Neural cell (in vitro differentiated cells): ENCODE data around the gene RPLP1. TPM values are rescaled to one million over a fixed set of nuclear protein-coding genes. Genes with fewer than 3 reads are reported as not detected.

Experiments
- H2AFZ ChIP-seq: fragments of 200-600, 300-800 bp; sonication (generic), shearing (Covaris generic); 2 replicates; pipeline ENCODE4 v1.6.0; 2014; ENCODE audit warnings: low read depth, mild to moderate bottlenecking, antibody characterized with exemption, low read length, moderate library complexity
- H3F3A ChIP-seq: fragments of 200-600 bp; shearing (Covaris generic); 2 replicates; pipeline ENCODE4 v1.6.1; 2016; ENCODE audit warnings: mild to moderate bottlenecking, moderate library complexity, mixed read lengths, antibody characterized with exemption, low read length; ENCODE audit not compliant: insufficient read depth, poor library complexity, severe bottlenecking
- H3K27ac ChIP-seq: fragments of 200-600, 300-800 bp; sonication (generic), shearing (Covaris generic); 2 replicates; pipeline ENCODE4 v1.5.1; 2014; ENCODE audit warnings: mild to moderate bottlenecking, low read length, moderate library complexity
- H3K27me3 ChIP-seq: fragments of 300-800, 200-600 bp; sonication (generic), shearing (Covaris generic); 2 replicates; pipeline ENCODE4 v1.6.0; 2014; ENCODE audit warnings: mild to moderate bottlenecking, low read depth, low read length, moderate library complexity; ENCODE audit not compliant: insufficient read depth
- H3K36me3 ChIP-seq: fragments of 300-800, 200-600 bp; sonication (generic), shearing (Covaris generic); 2 replicates; pipeline ENCODE4 v1.5.1; 2014; ENCODE audit warnings: mild to moderate bottlenecking, antibody characterized with exemption, low read length, moderate library complexity; ENCODE audit not compliant: insufficient read depth
- H3K4me2 ChIP-seq: fragments of 300-800, 200-600 bp; sonication (generic), shearing (Covaris generic); 2 replicates; pipeline ENCODE4 v1.6.0; 2014; ENCODE audit warnings: mild to moderate bottlenecking, low read length
- H3K4me3 ChIP-seq: fragments of 300-800, 200-600 bp; sonication (generic), shearing (Covaris generic); 2 replicates; pipeline ENCODE4 v1.5.1; 2014; ENCODE audit warnings: mild to moderate bottlenecking, low read length, moderate library complexity
- H3K79me2 ChIP-seq: fragments of 200-600 bp; shearing (Covaris generic); replicated peaks from 2 replicates; pipeline ENCODE4 v1.6.0; 2014; ENCODE audit warnings: mild to moderate bottlenecking, low read length, moderate library complexity; ENCODE audit not compliant: insufficient read depth
- H3K9ac ChIP-seq: fragments of 300-800, 200-600 bp; sonication (generic), shearing (Covaris generic); 2 replicates; pipeline ENCODE4 v1.6.1; 2016; ENCODE audit warnings: mild to moderate bottlenecking, low read length, mixed read lengths
- H3K9me2 ChIP-seq: fragments of 200-600 bp; shearing (Covaris generic); 2 replicates; pipeline ENCODE4 v1.6.1; 2016; ENCODE audit warnings: mild to moderate bottlenecking, low read length, mixed read lengths; ENCODE audit not compliant: insufficient read depth
- H3K9me3 ChIP-seq: fragments of 200-600, 300-800 bp; sonication (generic), shearing (Covaris generic); 2 replicates; pipeline ENCODE4 v1.6.1; 2016; ENCODE audit warnings: mild to moderate bottlenecking, mixed run types, low read length, moderate library complexity, mixed read lengths
- H4K20me1 ChIP-seq: fragments of 200-600 bp; shearing (Covaris generic); 2 replicates; pipeline ENCODE4 v1.6.1; 2016; ENCODE audit warnings: mild to moderate bottlenecking, mixed run types; ENCODE audit not compliant: insufficient read depth
- EP300 ChIP-seq: fragments of 450-650 bp; conservative IDR thresholded peaks from 2 replicates; pipeline ENCODE4 v1.6.1; 2014; ENCODE audit warnings: antibody characterized with exemption, mild to moderate bottlenecking, moderate library complexity; ENCODE audit not compliant: poor library complexity, severe bottlenecking
- EZH2 ChIP-seq: fragments of 200-600, 300-800 bp; shearing (Covaris generic), sonication (generic); IDR thresholded peaks from 2 replicates; pipeline ENCODE4 v1.6.1; 2014; ENCODE audit warnings: antibody characterized with exemption, low read length, borderline replicate concordance, mild to moderate bottlenecking; ENCODE audit not compliant: insufficient read depth, poor library complexity, severe bottlenecking
- MXI1 ChIP-seq: fragments of 450-650 bp; conservative IDR thresholded peaks from 2 replicates; pipeline ENCODE4 v1.6.1; 2014; ENCODE audit warnings: antibody characterized with exemption, mild to moderate bottlenecking; ENCODE audit not compliant: poor library complexity, severe bottlenecking
- POLR2AphosphoS5 ChIP-seq: IDR thresholded peaks from 2 replicates; pipeline ENCODE4 v1.6.1; 2012
- RAD21 ChIP-seq: fragments of 450-650 bp; conservative IDR thresholded peaks from 2 replicates; pipeline ENCODE4 v1.6.1; 2014; ENCODE audit warnings: antibody characterized with exemption, mild to moderate bottlenecking, moderate library complexity
- SMC3 ChIP-seq: fragments of 450-650 bp; conservative IDR thresholded peaks from 2 replicates; pipeline ENCODE4 v1.6.1; 2014; ENCODE audit warnings: antibody characterized with exemption, mild to moderate bottlenecking, moderate library complexity; ENCODE audit not compliant: poor library complexity
- TAF1 ChIP-seq: IDR thresholded peaks from 2 replicates; pipeline ENCODE4 v1.6.1; 2012; ENCODE audit warnings: low read depth
- polyA plus RNA-seq: library from polyadenylated mRNA; depleted of rRNA; stranded (reverse); fragments of >200 nt; gene quantifications from 2 replicates; pipeline ENCODE4 v1.2.3, GENCODE V29; 2014
- TF ChIP-seq, protein P1 (sequence below): fragments of 450-650 bp; IDR thresholded peaks from 2 replicates; pipeline ENCODE4 v1.5.1; 2014; ENCODE audit warnings: antibody characterized with exemption, mild to moderate bottlenecking, moderate library complexity; ENCODE audit not compliant: poor library complexity, severe bottlenecking
- TF ChIP-seq, protein P2 (sequence below): IDR thresholded peaks from 2 replicates; pipeline ENCODE4 v1.6.1; 2012; ENCODE audit warnings: borderline replicate concordance

Gene RPLP1
- polyA plus RNA-seq, 1 donor from 2014 or later, result 37.5 TPM

DNA sequence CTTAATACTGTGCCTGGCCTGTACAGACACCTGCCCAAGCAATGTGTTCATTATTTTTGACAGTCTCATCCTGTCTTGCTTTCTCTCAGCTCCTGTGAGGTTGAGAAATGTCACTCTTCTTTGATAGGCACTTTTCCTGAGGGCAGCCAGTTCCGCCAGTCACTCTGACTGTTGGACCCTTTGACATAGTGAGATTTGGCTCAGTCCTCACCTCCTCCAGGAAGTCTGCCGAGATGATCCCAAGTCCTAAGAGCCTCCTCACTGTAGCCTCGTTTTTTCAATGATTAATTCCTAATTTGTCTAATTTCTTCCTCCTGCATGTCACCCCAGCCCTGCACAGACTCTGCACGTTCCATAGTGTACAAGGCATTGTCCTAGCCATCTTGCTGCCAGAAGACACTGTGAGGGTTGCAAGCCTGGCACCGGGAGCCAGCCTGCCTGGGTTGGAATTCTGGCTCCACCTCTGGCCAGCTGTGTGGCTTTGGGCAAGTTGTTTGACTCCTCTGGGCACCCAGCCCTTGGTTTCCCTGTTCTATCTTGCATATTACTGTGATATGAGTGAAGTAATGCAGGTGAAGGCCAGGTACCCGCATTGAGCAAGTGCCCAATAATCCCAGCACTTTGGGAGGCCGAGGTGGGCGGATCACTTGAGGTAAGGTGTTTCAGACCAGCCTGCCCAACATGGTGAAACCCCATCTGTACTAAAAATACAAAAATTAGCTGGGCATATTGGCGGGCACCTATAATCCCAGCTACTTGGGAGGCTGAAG lies 24.3 kb downstream of the RPLP1 start:
- no peak overlapping the region for H3K9ac ChIP-seq
- no peaks in the 10 kb centered on the region for H3K36me3 ChIP-seq
- no peaks in the 10 kb centered on the region for H4K20me1 ChIP-seq
- no peaks in the 10 kb centered on the region for H3K9me3 ChIP-seq
- H3K27ac ChIP-seq, result no peak overlapping the region
- H3F3A ChIP-seq, result no peaks in the 10 kb centered on the region
- H3K4me3 ChIP-seq, result no peak overlapping the region
- H2AFZ ChIP-seq, result no peak overlapping the region
- TF ChIP-seq EP300, result no peak
- TF ChIP-seq, protein P1, sequence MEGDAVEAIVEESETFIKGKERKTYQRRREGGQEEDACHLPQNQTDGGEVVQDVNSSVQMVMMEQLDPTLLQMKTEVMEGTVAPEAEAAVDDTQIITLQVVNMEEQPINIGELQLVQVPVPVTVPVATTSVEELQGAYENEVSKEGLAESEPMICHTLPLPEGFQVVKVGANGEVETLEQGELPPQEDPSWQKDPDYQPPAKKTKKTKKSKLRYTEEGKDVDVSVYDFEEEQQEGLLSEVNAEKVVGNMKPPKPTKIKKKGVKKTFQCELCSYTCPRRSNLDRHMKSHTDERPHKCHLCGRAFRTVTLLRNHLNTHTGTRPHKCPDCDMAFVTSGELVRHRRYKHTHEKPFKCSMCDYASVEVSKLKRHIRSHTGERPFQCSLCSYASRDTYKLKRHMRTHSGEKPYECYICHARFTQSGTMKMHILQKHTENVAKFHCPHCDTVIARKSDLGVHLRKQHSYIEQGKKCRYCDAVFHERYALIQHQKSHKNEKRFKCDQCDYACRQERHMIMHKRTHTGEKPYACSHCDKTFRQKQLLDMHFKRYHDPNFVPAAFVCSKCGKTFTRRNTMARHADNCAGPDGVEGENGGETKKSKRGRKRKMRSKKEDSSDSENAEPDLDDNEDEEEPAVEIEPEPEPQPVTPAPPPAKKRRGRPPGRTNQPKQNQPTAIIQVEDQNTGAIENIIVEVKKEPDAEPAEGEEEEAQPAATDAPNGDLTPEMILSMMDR, result no peak
- no peak for TF ChIP-seq EZH2
- TF ChIP-seq POLR2AphosphoS5, result no peak
- TF ChIP-seq, protein P2, sequence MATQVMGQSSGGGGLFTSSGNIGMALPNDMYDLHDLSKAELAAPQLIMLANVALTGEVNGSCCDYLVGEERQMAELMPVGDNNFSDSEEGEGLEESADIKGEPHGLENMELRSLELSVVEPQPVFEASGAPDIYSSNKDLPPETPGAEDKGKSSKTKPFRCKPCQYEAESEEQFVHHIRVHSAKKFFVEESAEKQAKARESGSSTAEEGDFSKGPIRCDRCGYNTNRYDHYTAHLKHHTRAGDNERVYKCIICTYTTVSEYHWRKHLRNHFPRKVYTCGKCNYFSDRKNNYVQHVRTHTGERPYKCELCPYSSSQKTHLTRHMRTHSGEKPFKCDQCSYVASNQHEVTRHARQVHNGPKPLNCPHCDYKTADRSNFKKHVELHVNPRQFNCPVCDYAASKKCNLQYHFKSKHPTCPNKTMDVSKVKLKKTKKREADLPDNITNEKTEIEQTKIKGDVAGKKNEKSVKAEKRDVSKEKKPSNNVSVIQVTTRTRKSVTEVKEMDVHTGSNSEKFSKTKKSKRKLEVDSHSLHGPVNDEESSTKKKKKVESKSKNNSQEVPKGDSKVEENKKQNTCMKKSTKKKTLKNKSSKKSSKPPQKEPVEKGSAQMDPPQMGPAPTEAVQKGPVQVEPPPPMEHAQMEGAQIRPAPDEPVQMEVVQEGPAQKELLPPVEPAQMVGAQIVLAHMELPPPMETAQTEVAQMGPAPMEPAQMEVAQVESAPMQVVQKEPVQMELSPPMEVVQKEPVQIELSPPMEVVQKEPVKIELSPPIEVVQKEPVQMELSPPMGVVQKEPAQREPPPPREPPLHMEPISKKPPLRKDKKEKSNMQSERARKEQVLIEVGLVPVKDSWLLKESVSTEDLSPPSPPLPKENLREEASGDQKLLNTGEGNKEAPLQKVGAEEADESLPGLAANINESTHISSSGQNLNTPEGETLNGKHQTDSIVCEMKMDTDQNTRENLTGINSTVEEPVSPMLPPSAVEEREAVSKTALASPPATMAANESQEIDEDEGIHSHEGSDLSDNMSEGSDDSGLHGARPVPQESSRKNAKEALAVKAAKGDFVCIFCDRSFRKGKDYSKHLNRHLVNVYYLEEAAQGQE, result no peak
- TF ChIP-seq SMC3, result no peak
- TF ChIP-seq RAD21, result no peak
- TF ChIP-seq MXI1, result no peak
- TF ChIP-seq TAF1, result no peak
- no peaks in the 10 kb centered on the region for H3K27me3 ChIP-seq
- H3K4me2 ChIP-seq, result no peak overlapping the region
- no peaks in the 10 kb centered on the region for H3K9me2 ChIP-seq
- no peaks in the 10 kb centered on the region for H3K79me2 ChIP-seq

DNA sequence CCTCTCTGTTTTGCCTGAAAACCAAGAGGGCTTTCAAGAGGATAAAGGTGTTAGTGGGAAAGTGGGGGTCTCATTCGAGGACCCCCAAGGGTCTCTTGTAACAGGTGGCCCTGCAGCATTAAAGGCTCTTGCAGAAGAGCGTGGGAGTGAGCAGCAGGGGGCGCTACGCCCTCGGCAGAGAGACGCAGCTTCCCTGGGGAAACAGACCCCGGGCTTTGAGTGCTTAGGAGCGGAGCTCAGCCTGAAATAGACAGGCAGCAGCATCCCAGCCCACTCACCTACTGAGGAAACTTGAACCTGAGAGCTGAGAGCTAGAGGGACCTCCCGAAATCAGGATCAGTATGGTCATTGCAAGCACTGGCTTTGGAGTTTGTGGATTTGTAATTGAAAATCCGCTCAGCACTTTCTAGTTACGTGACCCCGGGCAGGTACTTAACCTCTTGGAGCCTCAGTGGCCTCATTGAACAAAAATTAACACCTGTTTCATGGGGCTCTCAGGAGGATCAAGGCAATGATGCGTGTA lies 25.7 kb downstream of the RPLP1 start:
- no peak overlapping the region for H3K9ac ChIP-seq
- no peaks in the 10 kb centered on the region for H3K9me3 ChIP-seq
- H3K79me2 ChIP-seq, result no peaks in the 10 kb centered on the region
- H4K20me1 ChIP-seq, result no peaks in the 10 kb centered on the region
- H3K9me2 ChIP-seq, result no peaks in the 10 kb centered on the region
- H2AFZ ChIP-seq, result no peak overlapping the region
- no peak overlapping the region for H3K4me3 ChIP-seq
- TF ChIP-seq TAF1, result no peak
- peak; percentile 97 for TF ChIP-seq SMC3
- TF ChIP-seq MXI1, result no peak
- TF ChIP-seq RAD21, result peak; percentile 97
- TF ChIP-seq, protein P1, result peak; percentile 91
- no peak overlapping the region for H3K4me2 ChIP-seq
- H3K36me3 ChIP-seq, result no peaks in the 10 kb centered on the region
- H3K27me3 ChIP-seq, result no peaks in the 10 kb centered on the region
- H3F3A ChIP-seq, result no peaks in the 10 kb centered on the region
- no peak overlapping the region for H3K27ac ChIP-seq
